Parietal lobe (tissue), 1 donor: Measurements from ENCODE around the gene CD19. TPM values are rescaled to one million over a fixed set of nuclear protein-coding genes. Genes with fewer than 3 reads are reported as not detected.

Experiments used
- total RNA-seq: library from RNA; depleted of rRNA; stranded (reverse); fragments of >200 nt; gene quantifications from one replicate; pipeline ENCODE4 v1.2.3, GENCODE V29; 2014

Gene CD19
- total RNA-seq, result 0.94 TPM

DNA sequence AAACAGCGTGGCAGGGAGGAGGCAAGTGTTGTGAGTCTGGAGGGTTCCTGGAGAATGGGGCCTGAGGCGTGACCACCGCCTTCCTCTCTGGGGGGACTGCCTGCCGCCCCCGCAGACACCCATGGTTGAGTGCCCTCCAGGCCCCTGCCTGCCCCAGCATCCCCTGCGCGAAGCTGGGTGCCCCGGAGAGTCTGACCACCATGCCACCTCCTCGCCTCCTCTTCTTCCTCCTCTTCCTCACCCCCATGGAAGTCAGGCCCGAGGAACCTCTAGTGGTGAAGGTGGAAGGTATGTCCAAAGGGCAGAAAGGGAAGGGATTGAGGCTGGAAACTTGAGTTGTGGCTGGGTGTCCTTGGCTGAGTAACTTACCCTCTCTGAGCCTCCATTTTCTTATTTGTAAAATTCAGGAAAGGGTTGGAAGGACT is at the start of gene CD19:
Gene CD19, plus strand, starts transcription at position 171 of the 425 bp plus-strand sequence. Its CDS starts 30 bp downstream, at position 201.

DNA sequence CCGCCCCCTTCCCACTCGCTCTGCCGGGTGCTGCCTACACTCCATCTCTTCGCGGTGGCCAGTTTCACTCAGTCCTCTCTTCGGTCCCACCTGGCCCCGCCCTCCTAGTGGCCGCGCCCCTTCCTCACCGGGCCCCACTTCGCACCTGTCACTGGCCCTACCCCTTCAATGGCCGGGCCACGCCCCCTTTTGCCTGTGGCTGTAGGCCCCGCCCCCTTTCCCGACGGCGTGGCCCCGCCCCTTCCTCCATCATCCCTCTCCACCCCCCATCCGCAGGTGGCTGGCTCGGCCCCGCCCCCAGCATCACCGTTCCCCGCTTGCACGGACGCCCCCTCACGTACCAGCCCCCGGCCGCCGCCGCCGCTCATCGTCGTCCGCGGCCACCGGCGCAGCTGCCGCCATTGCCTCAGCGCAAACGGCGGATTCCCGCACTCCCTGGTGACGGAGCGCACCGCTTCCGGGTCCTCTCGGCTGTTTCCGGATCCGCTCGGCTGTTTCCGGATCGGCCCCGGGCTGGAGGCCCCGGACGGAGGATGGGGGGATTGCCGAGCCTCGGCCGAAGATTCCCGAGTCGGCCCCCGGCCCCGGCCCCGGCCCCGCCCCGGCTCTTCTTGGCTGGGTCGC is 6.9 kb upstream of the CD19 start, which contains the start of gene RABEP2:
Gene RABEP2, minus strand, starts transcription at position 477 of the 624 bp plus-strand sequence. Its CDS starts 75 bp downstream, at position 402.

GRCh38 chr16:28950648-28951409 is 19.1 kb downstream of the CD19 start, which contains the start of gene NFATC2IP:
NFATC2IP (plus strand) TSS chr16:28950937; CDS start chr16:28951012, 75 bp downstream.

GRCh38 chr16:28974437-28975157 is 42.8 kb downstream of the CD19 start, which contains the start of gene SPNS1:
SPNS1 (plus strand) TSS chr16:28974778; CDS start chr16:28975152, 374 bp downstream.

GRCh38 chr16:28984619-28985135 is 52.9 kb downstream of the CD19 start, which contains the start of gene LAT:
LAT (plus strand) TSS chr16:28985052; CDS start chr16:28985418, 366 bp downstream.

Other genes with a start within 250 kb of the CD19 start
- 171 TPM for gene EIF3C, start 220.5 kb upstream of the CD19 start, total RNA-seq
- 11.6 TPM for gene NPIPB9, start 180.2 kb upstream of the CD19 start, total RNA-seq
- 72.3 TPM for gene ATXN2L, start 109.0 kb upstream of the CD19 start, total RNA-seq
- 54.5 TPM for gene TUFM, start 85.6 kb upstream of the CD19 start, total RNA-seq
- gene SH2B1, start 68.1 kb upstream of the CD19 start, total RNA-seq, result 21.6 TPM
- 0.63 TPM for gene ATP2A1, start 53.5 kb upstream of the CD19 start, total RNA-seq
- gene RABEP2, start 6.7 kb upstream of the CD19 start, total RNA-seq, result 21.9 TPM
- 45.1 TPM for gene NFATC2IP, start 19.0 kb downstream of the CD19 start, total RNA-seq
- 19.4 TPM for gene SPNS1, start 42.8 kb downstream of the CD19 start, total RNA-seq
- 1.3 TPM for gene LAT, start 53.1 kb downstream of the CD19 start, total RNA-seq